BE2C (cell line): Measurements from ENCODE around the gene PHF3.
"Not testable (repeated sequence)": the region's sequence is repeated elsewhere in the genome, so short reads cannot be mapped to it uniquely, and the experiment has no call there.

ENCODE experiments used
- DNase-seq: peaks from one replicate; pipeline ENCODE4 v3.0.0-alpha.2; 2020
- H3K27me3 ChIP-seq: fragments of 250-450 bp; sonication (Bioruptor Pico); 2 replicates; pipeline ENCODE4 v1.5.1; 2020; ENCODE audit warnings: mild to moderate bottlenecking
- H3K36me3 ChIP-seq: fragments of 250-450 bp; sonication (Bioruptor Pico); 2 replicates; pipeline ENCODE4 v1.5.1; 2020; ENCODE audit warnings: mild to moderate bottlenecking
- H3K4me1 ChIP-seq: fragments of 250-450 bp; sonication (Bioruptor Pico); 2 replicates; pipeline ENCODE4 v1.5.1; 2020
- H3K4me3 ChIP-seq: 2 replicates; pipeline ENCODE4 v1.5.1; 2011; ENCODE audit warnings: low read depth, low read length
- H3K9me3 ChIP-seq: fragments of 250-450 bp; sonication (Bioruptor Pico); 2 replicates; pipeline ENCODE4 v1.5.1; 2020
- TF ChIP-seq, protein P1 (sequence below): IDR thresholded peaks from 2 replicates; pipeline ENCODE4 v1.5.1; 2012; ENCODE audit warnings: mild to moderate bottlenecking, low read depth, low read length

Gene PHF3

DNA sequence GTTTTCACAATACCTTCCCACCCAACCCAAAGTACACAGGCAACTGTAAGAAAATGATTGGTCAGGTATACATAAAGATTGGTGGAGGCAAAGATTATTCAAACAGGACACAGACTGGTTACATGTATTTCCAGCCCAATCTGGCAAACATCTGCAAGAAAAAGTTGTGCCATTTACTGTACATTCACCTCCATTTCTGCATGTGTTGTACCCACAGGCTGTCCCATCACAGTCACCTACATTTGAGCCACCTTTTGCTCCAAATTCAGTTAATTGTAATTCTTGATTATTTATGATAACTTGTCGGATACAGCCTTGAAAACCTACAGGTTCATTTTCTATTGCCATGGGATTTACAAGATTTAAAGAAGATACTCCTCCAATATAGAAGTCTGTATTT is 85.6 kb downstream of the PHF3 start:
- no peak for DNase-seq
- Histone ChIP-seq H3K36me3 (no peaks in the 10 kb centered on the region), H3K4me1 (no peaks in the 10 kb centered on the region), H3K9me3 (no peaks in the 10 kb centered on the region), H3K27me3 (no peaks in the 10 kb centered on the region), H3K4me3 (no peak overlapping the region)
- TF ChIP-seq, protein P1, sequence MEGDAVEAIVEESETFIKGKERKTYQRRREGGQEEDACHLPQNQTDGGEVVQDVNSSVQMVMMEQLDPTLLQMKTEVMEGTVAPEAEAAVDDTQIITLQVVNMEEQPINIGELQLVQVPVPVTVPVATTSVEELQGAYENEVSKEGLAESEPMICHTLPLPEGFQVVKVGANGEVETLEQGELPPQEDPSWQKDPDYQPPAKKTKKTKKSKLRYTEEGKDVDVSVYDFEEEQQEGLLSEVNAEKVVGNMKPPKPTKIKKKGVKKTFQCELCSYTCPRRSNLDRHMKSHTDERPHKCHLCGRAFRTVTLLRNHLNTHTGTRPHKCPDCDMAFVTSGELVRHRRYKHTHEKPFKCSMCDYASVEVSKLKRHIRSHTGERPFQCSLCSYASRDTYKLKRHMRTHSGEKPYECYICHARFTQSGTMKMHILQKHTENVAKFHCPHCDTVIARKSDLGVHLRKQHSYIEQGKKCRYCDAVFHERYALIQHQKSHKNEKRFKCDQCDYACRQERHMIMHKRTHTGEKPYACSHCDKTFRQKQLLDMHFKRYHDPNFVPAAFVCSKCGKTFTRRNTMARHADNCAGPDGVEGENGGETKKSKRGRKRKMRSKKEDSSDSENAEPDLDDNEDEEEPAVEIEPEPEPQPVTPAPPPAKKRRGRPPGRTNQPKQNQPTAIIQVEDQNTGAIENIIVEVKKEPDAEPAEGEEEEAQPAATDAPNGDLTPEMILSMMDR = no peak

DNA sequence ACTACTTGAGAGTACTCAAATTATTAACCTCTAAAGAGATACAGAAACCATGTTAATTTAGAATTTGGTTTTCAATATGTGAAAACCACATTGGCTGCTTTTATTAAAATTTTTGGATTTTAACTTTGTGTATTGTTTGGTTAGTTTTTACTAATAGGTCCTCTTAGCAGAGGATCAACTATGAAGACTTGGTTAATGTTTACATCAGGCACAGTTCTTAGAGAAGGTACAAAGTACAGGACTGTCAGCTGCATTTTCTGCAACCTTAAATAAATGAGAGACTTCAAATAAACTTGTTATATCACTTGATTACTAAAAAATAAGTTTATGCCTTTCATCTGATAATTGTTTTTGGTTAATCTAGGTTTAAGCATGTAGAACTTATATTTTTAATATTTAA is 89.1 kb downstream of the PHF3 start:
- Histone ChIP-seq H3K4me1 (no peaks in the 10 kb centered on the region), H3K27me3 (no peaks in the 10 kb centered on the region), H3K4me3 (no peak overlapping the region), H3K9me3 (no peaks in the 10 kb centered on the region), H3K36me3 (no peaks in the 10 kb centered on the region)
- TF ChIP-seq, protein P1 = no peak
- no peak for DNase-seq

DNA sequence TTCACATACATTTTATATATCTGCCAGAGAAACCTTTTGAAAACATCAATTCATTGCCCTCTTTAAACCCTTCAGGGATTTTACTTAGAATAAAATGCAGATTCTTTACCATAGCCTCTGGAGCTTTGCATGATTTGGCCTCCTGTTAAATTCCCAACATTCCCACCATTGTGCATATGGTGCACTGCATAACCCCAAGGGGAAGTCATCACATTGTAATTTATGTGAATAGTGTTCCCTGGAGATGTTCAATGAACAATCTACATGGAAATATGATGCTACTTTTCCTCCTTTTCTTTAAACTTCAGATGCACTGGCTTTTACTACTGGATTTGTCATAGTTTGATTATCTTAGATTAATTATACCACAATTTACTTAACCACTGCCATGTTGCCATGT is 94.7 kb downstream of the PHF3 start:
- DNase-seq = no peak
- 0 out of 2 replicates have a peak, but pooled peaks cover 2% of the 10 kb centered on the region for H3K27me3 ChIP-seq
- TF ChIP-seq, protein P1 = no peak
- no peaks in the 10 kb centered on the region for H3K36me3 ChIP-seq
- no peaks in the 10 kb centered on the region for H3K4me1 ChIP-seq
- H3K9me3 ChIP-seq = no peaks in the 10 kb centered on the region
- H3K4me3 ChIP-seq = no peak overlapping the region

DNA sequence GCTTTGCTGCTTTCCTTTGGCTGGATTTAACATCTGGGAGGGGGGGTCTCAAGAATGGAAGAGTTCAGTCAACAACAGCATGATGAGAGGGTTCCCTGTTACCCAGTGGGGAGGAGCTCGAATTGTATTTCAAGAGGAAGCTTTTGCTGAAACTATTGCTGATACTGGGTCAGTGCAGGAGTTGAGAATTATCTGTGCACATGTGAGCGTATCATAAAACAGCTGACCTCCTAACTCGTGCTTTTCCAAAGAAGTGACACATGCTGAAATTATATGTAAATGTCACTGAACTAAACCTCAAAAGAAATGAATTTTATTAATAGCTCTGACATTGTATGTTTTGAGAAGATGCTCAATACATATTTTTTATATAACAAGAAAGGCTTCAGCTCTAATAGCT is 96.3 kb downstream of the PHF3 start:
- no peaks in the 10 kb centered on the region for H3K9me3 ChIP-seq
- no peaks in the 10 kb centered on the region for H3K4me1 ChIP-seq
- TF ChIP-seq, protein P1 = no peak
- H3K4me3 ChIP-seq = no peak overlapping the region
- H3K27me3 ChIP-seq = 0 out of 2 replicates have a peak, but pooled peaks cover 2% of the 10 kb centered on the region
- no peaks in the 10 kb centered on the region for H3K36me3 ChIP-seq
- DNase-seq = no peak

DNA sequence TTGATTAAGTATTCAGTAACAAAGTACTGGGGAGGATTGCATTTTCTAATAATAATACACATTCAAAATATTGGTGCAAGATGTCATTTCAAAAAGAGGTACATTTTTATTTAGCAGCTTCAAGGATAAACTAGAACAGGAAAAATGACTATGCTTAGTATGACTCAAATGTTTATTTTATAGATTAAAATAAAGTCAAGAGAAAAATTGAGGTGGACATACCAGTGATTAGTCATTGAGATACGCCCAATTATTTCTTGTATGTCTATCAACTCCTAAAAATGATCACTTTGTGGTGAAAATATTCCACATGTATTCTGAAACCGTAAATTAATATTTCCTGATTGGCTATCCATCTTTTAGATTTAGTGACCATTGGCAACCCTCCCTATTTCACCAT is 96.7 kb downstream of the PHF3 start:
- H3K36me3 ChIP-seq = no peaks in the 10 kb centered on the region
- no peaks in the 10 kb centered on the region for H3K9me3 ChIP-seq
- H3K4me1 ChIP-seq = no peaks in the 10 kb centered on the region
- 0 out of 2 replicates have a peak, but pooled peaks cover 2% of the 10 kb centered on the region for H3K27me3 ChIP-seq
- DNase-seq = no peak
- TF ChIP-seq, protein P1 = no peak
- no peak overlapping the region for H3K4me3 ChIP-seq

DNA sequence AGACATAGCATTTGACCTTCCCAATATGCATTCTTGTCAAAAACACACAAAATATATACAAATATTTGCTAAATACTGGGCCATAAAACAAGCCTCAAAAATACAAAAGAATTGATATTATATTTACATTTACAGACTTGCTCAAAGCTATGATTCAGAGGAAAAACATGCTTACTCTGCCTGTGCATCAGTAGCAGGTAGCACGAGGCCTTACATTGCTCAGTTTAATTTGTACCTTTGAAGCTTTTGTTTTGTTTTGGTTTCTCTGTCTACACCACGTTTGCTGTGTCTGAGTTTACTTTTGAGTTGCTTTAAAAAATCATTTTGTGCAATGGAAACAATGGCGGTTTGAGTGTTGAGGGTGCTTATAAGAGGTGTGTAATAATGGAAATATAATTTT is 99.3 kb downstream of the PHF3 start:
- Histone ChIP-seq H3K4me1 (no peaks in the 10 kb centered on the region), H3K36me3 (no peaks in the 10 kb centered on the region), H3K27me3 (0 out of 2 replicates have a peak, but pooled peaks cover 2% of the 10 kb centered on the region), H3K9me3 (no peaks in the 10 kb centered on the region; the same call in 1 of the 2 replicates), H3K4me3 (no peak overlapping the region)
- DNase-seq = no peak
- TF ChIP-seq, protein P1 = no peak

DNA sequence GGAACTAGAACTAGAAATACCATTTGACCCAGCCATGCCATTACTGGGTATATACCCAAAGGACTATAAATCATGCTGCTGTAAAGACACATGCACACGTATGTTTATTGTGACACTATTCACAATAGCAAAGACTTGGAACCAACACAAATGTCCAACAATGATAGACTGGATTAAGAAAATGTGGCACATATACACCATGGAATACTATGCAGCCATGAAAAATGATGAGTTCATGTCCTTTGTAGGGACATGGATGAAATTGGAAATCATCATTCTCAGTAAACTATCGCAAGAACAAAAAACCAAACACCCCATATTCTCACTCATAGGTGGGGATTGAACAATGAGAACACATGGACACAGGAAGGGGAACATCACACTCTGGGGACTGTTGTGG is 102.6 kb downstream of the PHF3 start:
- H3K9me3 ChIP-seq, H3K4me3 ChIP-seq, H3K36me3 ChIP-seq, H3K27me3 ChIP-seq, DNase-seq, H3K4me1 ChIP-seq: not testable (repeated sequence)
